ENCODE measurements around the gene RAB34.

GRCh38 chr17:28700830-28701492, 16.7 kb downstream of the RAB34 start:
- TF ChIP-seq CTCF (IDR thresholded peaks at IDR 0.05 in 8 of 11, conservative IDR thresholded peaks at IDR 0.05 in 3 of 11) = no peak
- no peak for TF ChIP-seq POLR2A (IDR thresholded peaks at IDR 0.05)
- no peak for TF ChIP-seq POLR2AphosphoS5 (IDR thresholded peaks at IDR 0.05)
